ENCODE data around the gene PRDM16.

DNA sequence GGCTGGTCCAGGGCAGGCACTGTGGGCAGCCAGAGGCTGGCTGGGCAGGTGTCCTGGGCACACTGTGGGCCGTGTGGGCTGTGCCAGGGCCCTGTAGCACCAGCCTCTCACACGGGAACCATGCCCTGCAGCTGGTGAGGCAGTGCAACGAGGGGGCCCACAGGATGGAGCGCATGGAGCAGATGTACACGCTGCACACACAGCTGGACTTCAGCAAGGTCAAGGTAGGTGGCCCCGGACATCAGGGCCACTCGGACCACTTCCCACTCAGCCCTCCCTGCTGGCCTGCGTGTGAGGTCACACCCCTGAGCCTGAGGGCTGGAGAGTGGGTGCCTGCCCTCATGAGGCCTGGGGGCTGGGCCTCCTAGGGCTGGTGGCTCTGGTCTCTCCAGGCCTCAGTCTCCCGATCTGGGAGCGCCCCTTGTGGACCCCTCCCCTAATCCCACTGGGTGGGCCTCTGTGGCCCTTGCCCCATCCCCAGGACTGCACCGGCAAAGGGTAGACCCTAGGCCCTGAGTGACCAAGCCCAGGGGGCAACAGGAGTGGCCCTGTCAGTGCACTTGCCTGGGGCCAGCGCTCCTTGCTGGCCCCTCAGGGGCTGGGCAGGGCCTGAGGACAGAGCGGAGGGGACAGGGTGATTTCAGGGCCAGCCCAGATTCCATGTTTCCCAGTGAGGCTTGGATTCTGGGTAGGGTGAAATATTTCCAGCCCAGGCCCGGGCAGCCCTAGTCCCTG is 407.0 kb downstream of the PRDM16 start:
- TF ChIP-seq, protein P1, sequence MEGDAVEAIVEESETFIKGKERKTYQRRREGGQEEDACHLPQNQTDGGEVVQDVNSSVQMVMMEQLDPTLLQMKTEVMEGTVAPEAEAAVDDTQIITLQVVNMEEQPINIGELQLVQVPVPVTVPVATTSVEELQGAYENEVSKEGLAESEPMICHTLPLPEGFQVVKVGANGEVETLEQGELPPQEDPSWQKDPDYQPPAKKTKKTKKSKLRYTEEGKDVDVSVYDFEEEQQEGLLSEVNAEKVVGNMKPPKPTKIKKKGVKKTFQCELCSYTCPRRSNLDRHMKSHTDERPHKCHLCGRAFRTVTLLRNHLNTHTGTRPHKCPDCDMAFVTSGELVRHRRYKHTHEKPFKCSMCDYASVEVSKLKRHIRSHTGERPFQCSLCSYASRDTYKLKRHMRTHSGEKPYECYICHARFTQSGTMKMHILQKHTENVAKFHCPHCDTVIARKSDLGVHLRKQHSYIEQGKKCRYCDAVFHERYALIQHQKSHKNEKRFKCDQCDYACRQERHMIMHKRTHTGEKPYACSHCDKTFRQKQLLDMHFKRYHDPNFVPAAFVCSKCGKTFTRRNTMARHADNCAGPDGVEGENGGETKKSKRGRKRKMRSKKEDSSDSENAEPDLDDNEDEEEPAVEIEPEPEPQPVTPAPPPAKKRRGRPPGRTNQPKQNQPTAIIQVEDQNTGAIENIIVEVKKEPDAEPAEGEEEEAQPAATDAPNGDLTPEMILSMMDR (IDR thresholded peaks at IDR 0.05; ENCODE audit: borderline replicate concordance, extremely low read depth, low read length, poor library complexity, severe bottlenecking) = no peak
- no peak for TF ChIP-seq EZH2 (IDR thresholded peaks at IDR 0.05; ENCODE audit: borderline replicate concordance, low read depth, low read length, severe bottlenecking)
